ENCODE data around the gene KRTAP5-5.

KRTAP5-5 gene

GRCh38 chr11:1623716-1624115 lies 5.9 kb upstream of the KRTAP5-5 start:
- no peak for DNase-seq (ENCODE audit: low read depth)
- no peak overlapping the region for H3K4me3 ChIP-seq (ENCODE audit: low read depth, low read length)
- TF ChIP-seq CTCF (IDR thresholded peaks at IDR 0.05; ENCODE audit: low read depth, low read length, missing control alignments): no peak

- H3K4me3 ChIP-seq (ENCODE audit: low read depth, low read length): no peak overlapping the region
- no peak for DNase-seq (ENCODE audit: low read depth)
- no peak for TF ChIP-seq CTCF (IDR thresholded peaks at IDR 0.05; ENCODE audit: low read depth, low read length, missing control alignments)
Measured at GRCh38 chr11:1624621-1625020, 5.0 kb upstream of the KRTAP5-5 start.

- no peak overlapping the region for H3K4me3 ChIP-seq (ENCODE audit: low read depth, low read length)
- DNase-seq (ENCODE audit: low read depth): no peak
- TF ChIP-seq CTCF (IDR thresholded peaks at IDR 0.05; ENCODE audit: low read depth, low read length, missing control alignments): no peak
Measured at GRCh38 chr11:1625541-1625940, 4.0 kb upstream of the KRTAP5-5 start.

DNA sequence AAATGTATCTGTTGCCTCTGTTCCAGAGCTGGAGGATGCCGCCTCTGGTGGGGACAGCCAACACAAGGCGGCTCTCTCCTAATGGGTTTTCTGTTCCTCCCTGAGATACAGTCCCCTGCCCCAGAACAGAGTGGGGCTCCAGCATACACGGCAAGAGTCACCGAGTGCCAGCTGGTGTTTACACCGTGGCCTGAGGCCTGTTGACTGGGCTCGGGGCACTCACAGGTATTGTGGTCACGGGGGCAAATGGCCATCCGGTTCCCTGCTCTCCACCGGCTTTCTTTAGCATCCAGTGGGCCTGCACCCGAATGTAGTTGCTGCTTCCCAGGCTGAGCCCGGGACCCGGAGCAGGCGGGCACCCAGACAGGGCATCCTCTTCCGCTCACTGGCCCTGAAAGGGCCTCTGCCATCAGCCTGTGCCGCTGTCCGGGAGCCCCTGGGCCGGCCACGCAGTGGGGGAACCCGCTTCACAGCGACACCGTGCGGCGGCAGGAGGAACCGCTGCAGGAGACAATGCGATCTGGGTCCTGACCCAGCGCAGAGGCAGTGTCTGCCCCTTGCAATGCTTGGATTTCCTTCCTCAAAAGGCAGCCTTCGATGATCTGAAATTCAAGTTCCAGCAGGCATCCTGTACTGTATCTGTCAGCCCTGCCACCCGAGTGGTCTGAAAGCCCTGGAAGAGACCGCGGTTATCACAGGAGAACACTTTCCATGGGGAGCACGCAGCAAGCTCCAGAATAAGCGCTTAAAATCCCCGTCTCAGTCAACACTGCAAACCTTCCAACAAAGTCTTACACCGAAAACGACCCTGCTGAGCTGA lies 859 bp upstream of the KRTAP5-5 start:
- no peak for DNase-seq (ENCODE audit: low read depth)
- H3K4me3 ChIP-seq (ENCODE audit: low read depth, low read length): no peak overlapping the region
- TF ChIP-seq CTCF (IDR thresholded peaks at IDR 0.05; ENCODE audit: low read depth, low read length, missing control alignments): peak; percentile 89

DNA sequence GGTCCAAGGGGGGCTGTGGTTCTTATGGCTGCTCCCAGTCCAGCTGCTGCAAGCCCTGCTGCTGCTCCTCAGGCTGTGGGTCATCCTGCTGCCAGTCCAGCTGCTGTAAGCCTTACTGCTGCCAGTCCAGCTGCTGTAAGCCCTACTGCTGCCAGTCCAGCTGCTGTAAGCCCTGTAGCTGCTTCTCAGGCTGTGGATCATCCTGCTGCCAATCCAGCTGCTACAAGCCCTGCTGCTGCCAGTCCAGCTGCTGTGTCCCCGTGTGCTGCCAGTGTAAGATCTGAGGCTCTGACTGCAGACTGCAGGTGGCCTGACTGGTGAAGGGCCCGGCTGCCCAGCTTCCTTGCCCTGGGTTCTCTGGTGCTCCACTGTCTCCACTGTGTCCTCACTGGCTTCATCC lies 696 bp downstream of the KRTAP5-5 start:
- DNase-seq (ENCODE audit: low read depth): no peak
- H3K4me3 ChIP-seq (ENCODE audit: low read depth, low read length): no peak overlapping the region
- no peak for TF ChIP-seq CTCF (IDR thresholded peaks at IDR 0.05; ENCODE audit: low read depth, low read length, missing control alignments)

DNA sequence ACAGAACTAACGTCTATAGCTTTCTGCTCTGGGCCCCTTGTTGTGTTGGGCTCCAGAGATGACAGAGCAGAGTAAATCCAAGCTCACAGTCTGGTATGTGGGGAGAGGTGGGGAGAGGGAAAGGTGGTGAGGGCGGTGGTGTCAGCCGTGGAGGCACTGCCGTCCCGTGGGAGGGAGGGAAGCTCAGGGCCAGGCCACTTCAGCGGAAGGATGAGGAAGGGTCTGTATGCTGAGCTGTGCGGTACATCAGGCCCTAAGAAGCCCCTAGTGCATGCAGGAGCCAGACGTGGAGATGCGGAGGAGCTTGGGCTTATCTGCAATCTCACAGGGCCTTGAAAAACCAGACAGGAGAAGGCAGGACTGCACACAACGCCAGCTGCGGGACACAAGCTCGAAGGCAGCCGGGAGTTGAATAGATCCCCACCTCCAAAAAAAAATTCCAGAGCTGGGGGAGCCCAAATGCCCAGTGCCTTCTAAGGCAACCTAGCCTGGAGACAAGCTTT lies 1.5 kb downstream of the KRTAP5-5 start:
- TF ChIP-seq CTCF (IDR thresholded peaks at IDR 0.05; ENCODE audit: low read depth, low read length, missing control alignments): no peak
- DNase-seq (ENCODE audit: low read depth): no peak
- no peak overlapping the region for H3K4me3 ChIP-seq (ENCODE audit: low read depth, low read length)
